ENCODE measurements around the gene TMEM11.
"Not testable (repeated sequence)": the region's sequence is repeated elsewhere in the genome, so short reads cannot be mapped to it uniquely, and the experiment has no call there.

The TMEM11 gene

GRCh38 chr17:21198411-21198810, 15.6 kb downstream of the TMEM11 start:
- Histone ChIP-seq H3K27ac (ENCODE audit: low read depth, low read length) (no peak overlapping the region), H3K79me1 (ENCODE audit: low read length) (peaks cover 35% of the 10 kb centered on the region), H3K9ac (ENCODE audit: low read length) (no peak overlapping the region), H3K23ac (ENCODE audit: low read length) (no peak overlapping the region), H3K4me3 (ENCODE audit: low read length) (no peak overlapping the region), H4K8ac (ENCODE audit: low read depth, low read length) (no peak overlapping the region), H3K56ac (ENCODE audit: low read length) (no peak overlapping the region), H3K79me2 (ENCODE audit: control insufficient read depth, insufficient read depth, low read length) (peaks cover 50% of the 10 kb centered on the region), H3K4me2 (ENCODE audit: low read length) (no peak overlapping the region), H3K18ac (ENCODE audit: low read length) (no peak overlapping the region), H4K5ac (ENCODE audit: low read length) (no peak overlapping the region), H2BK120ac (ENCODE audit: low read depth, low read length) (no peak overlapping the region), H3K36me3 (ENCODE audit: control insufficient read depth, insufficient read depth, low read length) (peaks cover 5% of the 10 kb centered on the region), H3K27me3 (ENCODE audit: insufficient read depth, low read length, poor library complexity) (no peaks in the 10 kb centered on the region), H2AK5ac (ENCODE audit: low read length) (no peak overlapping the region), H3K4ac (ENCODE audit: low read depth, low read length) (no peak overlapping the region), H3K4me1 (ENCODE audit: control insufficient read depth, low read depth, low read length) (peaks cover 3% of the 10 kb centered on the region), H2BK15ac (replicated peaks; ENCODE audit: low read depth) (no peak overlapping the region), H2BK5ac (ENCODE audit: low read length) (no peak overlapping the region)
- no CpG with 5 or more reads among the region's 20 CpGs for WGBS (ENCODE audit: extremely low coverage, insufficient coverage, low lambda C conversion rate)
- DNase-seq, result no peak

- H3K79me1 ChIP-seq (ENCODE audit: low read length), result peaks cover 26% of the 10 kb centered on the region
- no peak overlapping the region for H3K4ac ChIP-seq (ENCODE audit: low read depth, low read length)
- no peak overlapping the region for H3K4me2 ChIP-seq (ENCODE audit: low read length)
- H3K36me3 ChIP-seq (ENCODE audit: control insufficient read depth, insufficient read depth, low read length), result peaks cover 5% of the 10 kb centered on the region
- no peak overlapping the region for H3K18ac ChIP-seq (ENCODE audit: low read length)
- peaks cover 3% of the 10 kb centered on the region for H3K4me1 ChIP-seq (ENCODE audit: control insufficient read depth, low read depth, low read length)
- DNase-seq, result no peak
- no peak overlapping the region for H2AK5ac ChIP-seq (ENCODE audit: low read length)
- no peak overlapping the region for H2BK120ac ChIP-seq (ENCODE audit: low read depth, low read length)
- H4K5ac ChIP-seq (ENCODE audit: low read length), result no peak overlapping the region
- H3K27me3 ChIP-seq (ENCODE audit: insufficient read depth, low read length, poor library complexity), result no peaks in the 10 kb centered on the region
- no peak overlapping the region for H4K8ac ChIP-seq (ENCODE audit: low read depth, low read length)
- no peak overlapping the region for H3K9ac ChIP-seq (ENCODE audit: low read length)
- no peak overlapping the region for H3K23ac ChIP-seq (ENCODE audit: low read length)
- H3K79me2 ChIP-seq (ENCODE audit: control insufficient read depth, insufficient read depth, low read length), result peaks cover 28% of the 10 kb centered on the region
- no CpG with 5 or more reads among the region's 5 CpGs for WGBS (ENCODE audit: extremely low coverage, insufficient coverage, low lambda C conversion rate)
- no peak overlapping the region for H3K56ac ChIP-seq (ENCODE audit: low read length)
- no peak overlapping the region for H2BK15ac ChIP-seq (replicated peaks; ENCODE audit: low read depth)
- no peak overlapping the region for H3K27ac ChIP-seq (ENCODE audit: low read depth, low read length)
- H3K4me3 ChIP-seq (ENCODE audit: low read length), result no peak overlapping the region
- no peak overlapping the region for H2BK5ac ChIP-seq (ENCODE audit: low read length)
These were observed 17.8 kb downstream of the TMEM11 start for GRCh38 chr17:21196126-21196525.

DNA sequence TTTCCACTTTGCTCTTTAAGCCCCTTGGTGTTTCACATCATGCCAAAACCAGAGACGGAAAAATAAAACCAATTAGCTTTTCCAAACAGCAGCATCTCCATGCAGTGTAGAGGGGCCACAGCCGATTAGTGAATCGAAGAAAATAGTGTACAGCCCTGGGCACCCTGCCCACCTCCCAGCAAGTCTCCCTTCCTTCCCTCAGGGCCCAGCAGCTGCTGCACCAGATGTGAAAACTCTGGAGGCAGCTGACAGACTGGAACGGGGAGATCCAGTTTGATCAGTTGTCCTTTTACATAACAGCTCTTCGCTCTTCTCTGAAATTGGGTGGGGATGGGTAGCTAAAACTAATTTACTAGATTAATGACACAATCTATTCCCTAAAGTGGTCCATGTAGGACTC, 19.3 kb downstream of the TMEM11 start:
- peaks cover 15% of the 10 kb centered on the region for H3K79me1 ChIP-seq (ENCODE audit: low read length)
- H4K8ac ChIP-seq (ENCODE audit: low read depth, low read length), result no peak overlapping the region
- no peak overlapping the region for H3K27ac ChIP-seq (ENCODE audit: low read depth, low read length)
- H3K4me3 ChIP-seq (ENCODE audit: low read length), result no peak overlapping the region
- peaks cover 14% of the 10 kb centered on the region for H3K79me2 ChIP-seq (ENCODE audit: control insufficient read depth, insufficient read depth, low read length)
- H3K23ac ChIP-seq (ENCODE audit: low read length), result no peak overlapping the region
- H3K4ac ChIP-seq (ENCODE audit: low read depth, low read length), result no peak overlapping the region
- no CpG with 5 or more reads among the region's 5 CpGs for WGBS (ENCODE audit: extremely low coverage, insufficient coverage, low lambda C conversion rate)
- no peak overlapping the region for H3K18ac ChIP-seq (ENCODE audit: low read length)
- no peak overlapping the region for H3K4me2 ChIP-seq (ENCODE audit: low read length)
- no peak for DNase-seq
- H2BK120ac ChIP-seq (ENCODE audit: low read depth, low read length), result no peak overlapping the region
- H3K56ac ChIP-seq (ENCODE audit: low read length), result no peak overlapping the region
- no peaks in the 10 kb centered on the region for H3K27me3 ChIP-seq (ENCODE audit: insufficient read depth, low read length, poor library complexity)
- H2BK5ac ChIP-seq (ENCODE audit: low read length), result no peak overlapping the region
- H3K36me3 ChIP-seq (ENCODE audit: control insufficient read depth, insufficient read depth, low read length), result peaks cover 5% of the 10 kb centered on the region
- no peak overlapping the region for H2AK5ac ChIP-seq (ENCODE audit: low read length)
- no peaks in the 10 kb centered on the region for H3K4me1 ChIP-seq (ENCODE audit: control insufficient read depth, low read depth, low read length)
- H2BK15ac ChIP-seq (replicated peaks; ENCODE audit: low read depth), result no peak overlapping the region
- H4K5ac ChIP-seq (ENCODE audit: low read length), result no peak overlapping the region
- no peak overlapping the region for H3K9ac ChIP-seq (ENCODE audit: low read length)

- Histone ChIP-seq H2AK5ac (ENCODE audit: low read length) (no peak overlapping the region), H3K4me2 (ENCODE audit: low read length) (no peak overlapping the region), H3K18ac (ENCODE audit: low read length) (no peak overlapping the region), H2BK5ac (ENCODE audit: low read length) (no peak overlapping the region), H4K8ac (ENCODE audit: low read depth, low read length) (no peak overlapping the region), H3K4me1 (ENCODE audit: control insufficient read depth, low read depth, low read length) (no peaks in the 10 kb centered on the region), H3K36me3 (ENCODE audit: control insufficient read depth, insufficient read depth, low read length) (peaks cover 5% of the 10 kb centered on the region), H3K23ac (ENCODE audit: low read length) (no peak overlapping the region), H3K4me3 (ENCODE audit: low read length) (no peak overlapping the region), H3K27me3 (ENCODE audit: insufficient read depth, low read length, poor library complexity) (no peaks in the 10 kb centered on the region), H3K9ac (ENCODE audit: low read length) (no peak overlapping the region), H3K79me2 (ENCODE audit: control insufficient read depth, insufficient read depth, low read length) (peaks cover 11% of the 10 kb centered on the region), H4K5ac (ENCODE audit: low read length) (no peak overlapping the region), H2BK120ac (ENCODE audit: low read depth, low read length) (no peak overlapping the region), H2BK15ac (replicated peaks; ENCODE audit: low read depth) (no peak overlapping the region), H3K56ac (ENCODE audit: low read length) (no peak overlapping the region), H3K4ac (ENCODE audit: low read depth, low read length) (no peak overlapping the region), H3K27ac (ENCODE audit: low read depth, low read length) (no peak overlapping the region), H3K79me1 (ENCODE audit: low read length) (peaks cover 15% of the 10 kb centered on the region)
- no peak for DNase-seq
- WGBS (ENCODE audit: extremely low coverage, insufficient coverage, low lambda C conversion rate), result no CpG with 5 or more reads among the region's 8 CpGs
These were observed 19.7 kb downstream of the TMEM11 start for GRCh38 chr17:21194226-21194625.

DNA sequence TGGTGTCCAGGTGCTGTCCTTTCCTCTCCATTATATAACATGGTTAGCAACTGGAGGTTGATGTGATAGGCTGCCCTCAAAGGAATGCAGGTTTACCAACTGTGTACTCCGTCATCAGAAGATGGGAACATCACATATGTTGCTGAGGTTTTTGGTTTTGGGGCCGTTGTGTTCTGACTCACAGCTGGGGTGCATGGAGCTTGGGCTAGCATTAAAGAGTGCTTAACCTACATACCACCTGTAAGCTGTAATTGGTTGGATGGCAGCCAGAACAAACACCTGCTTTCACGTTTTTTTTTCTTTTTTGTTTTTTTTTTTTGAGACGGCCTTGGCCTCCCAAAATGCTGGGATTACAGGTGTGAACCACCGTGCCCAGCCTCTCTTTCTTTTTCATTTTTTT, 20.9 kb downstream of the TMEM11 start:
- WGBS (ENCODE audit: extremely low coverage, insufficient coverage, low lambda C conversion rate), result no CpG with 5 or more reads among the region's 5 CpGs
- peaks cover 3% of the 10 kb centered on the region for H3K36me3 ChIP-seq (ENCODE audit: control insufficient read depth, insufficient read depth, low read length)
- H3K4me1 ChIP-seq (ENCODE audit: control insufficient read depth, low read depth, low read length), result no peaks in the 10 kb centered on the region
- no peaks in the 10 kb centered on the region for H3K27me3 ChIP-seq (ENCODE audit: insufficient read depth, low read length, poor library complexity)
- no peak overlapping the region for H4K8ac ChIP-seq (ENCODE audit: low read depth, low read length)
- H3K4me3 ChIP-seq (ENCODE audit: low read length), result no peak overlapping the region
- H3K23ac ChIP-seq (ENCODE audit: low read length), result no peak overlapping the region
- H3K56ac ChIP-seq (ENCODE audit: low read length), result no peak overlapping the region
- H2AK5ac ChIP-seq (ENCODE audit: low read length), result no peak overlapping the region
- peaks cover 3% of the 10 kb centered on the region for H3K79me2 ChIP-seq (ENCODE audit: control insufficient read depth, insufficient read depth, low read length)
- no peak overlapping the region for H4K5ac ChIP-seq (ENCODE audit: low read length)
- no peak overlapping the region for H2BK15ac ChIP-seq (replicated peaks; ENCODE audit: low read depth)
- H3K79me1 ChIP-seq (ENCODE audit: low read length), result peaks cover 8% of the 10 kb centered on the region
- no peak overlapping the region for H3K4ac ChIP-seq (ENCODE audit: low read depth, low read length)
- no peak for DNase-seq
- no peak overlapping the region for H2BK120ac ChIP-seq (ENCODE audit: low read depth, low read length)
- H3K4me2 ChIP-seq (ENCODE audit: low read length), result no peak overlapping the region
- no peak overlapping the region for H3K27ac ChIP-seq (ENCODE audit: low read depth, low read length)
- H3K18ac ChIP-seq (ENCODE audit: low read length), result no peak overlapping the region
- H3K9ac ChIP-seq (ENCODE audit: low read length), result no peak overlapping the region
- no peak overlapping the region for H2BK5ac ChIP-seq (ENCODE audit: low read length)

- H2BK15ac ChIP-seq (replicated peaks; ENCODE audit: low read depth); DNase-seq; H3K4me1 ChIP-seq (ENCODE audit: control insufficient read depth, low read depth, low read length); H2BK5ac ChIP-seq (ENCODE audit: low read length); H3K27ac ChIP-seq (ENCODE audit: low read depth, low read length); H3K79me2 ChIP-seq (ENCODE audit: control insufficient read depth, insufficient read depth, low read length); H3K4me2 ChIP-seq (ENCODE audit: low read length); H3K56ac ChIP-seq (ENCODE audit: low read length); H3K36me3 ChIP-seq (ENCODE audit: control insufficient read depth, insufficient read depth, low read length); H3K23ac ChIP-seq (ENCODE audit: low read length); H3K4ac ChIP-seq (ENCODE audit: low read depth, low read length); H3K9ac ChIP-seq (ENCODE audit: low read length); H2BK120ac ChIP-seq (ENCODE audit: low read depth, low read length); H4K8ac ChIP-seq (ENCODE audit: low read depth, low read length); H4K5ac ChIP-seq (ENCODE audit: low read length); H3K27me3 ChIP-seq (ENCODE audit: insufficient read depth, low read length, poor library complexity); H3K4me3 ChIP-seq (ENCODE audit: low read length); H3K18ac ChIP-seq (ENCODE audit: low read length); H2AK5ac ChIP-seq (ENCODE audit: low read length); H3K79me1 ChIP-seq (ENCODE audit: low read length): not testable (repeated sequence)
- WGBS (ENCODE audit: extremely low coverage, insufficient coverage, low lambda C conversion rate), result no CpG with 5 or more reads among the region's 7 CpGs
These were observed 21.5 kb downstream of the TMEM11 start for GRCh38 chr17:21192414-21192813.

Measured in mesendoderm (in vitro differentiated cells).